Activated CD4-positive, alpha-beta T cell treated with anti-CD3 and anti-CD28 coated beads, Interleukin-2, Interleukin-4, amounts not matched to agents 100 ng/mL and 50 ng/mL, durations not matched to agents 16 hours and 8 hours (primary cell): ENCODE measurements around the gene LRRC46.

Experiments used
- DNase-seq: peaks from one replicate; pipeline ENCODE4 v3.0.0-alpha.2; 2020; ENCODE audit warnings: low spot score

LRRC46 gene

DNA sequence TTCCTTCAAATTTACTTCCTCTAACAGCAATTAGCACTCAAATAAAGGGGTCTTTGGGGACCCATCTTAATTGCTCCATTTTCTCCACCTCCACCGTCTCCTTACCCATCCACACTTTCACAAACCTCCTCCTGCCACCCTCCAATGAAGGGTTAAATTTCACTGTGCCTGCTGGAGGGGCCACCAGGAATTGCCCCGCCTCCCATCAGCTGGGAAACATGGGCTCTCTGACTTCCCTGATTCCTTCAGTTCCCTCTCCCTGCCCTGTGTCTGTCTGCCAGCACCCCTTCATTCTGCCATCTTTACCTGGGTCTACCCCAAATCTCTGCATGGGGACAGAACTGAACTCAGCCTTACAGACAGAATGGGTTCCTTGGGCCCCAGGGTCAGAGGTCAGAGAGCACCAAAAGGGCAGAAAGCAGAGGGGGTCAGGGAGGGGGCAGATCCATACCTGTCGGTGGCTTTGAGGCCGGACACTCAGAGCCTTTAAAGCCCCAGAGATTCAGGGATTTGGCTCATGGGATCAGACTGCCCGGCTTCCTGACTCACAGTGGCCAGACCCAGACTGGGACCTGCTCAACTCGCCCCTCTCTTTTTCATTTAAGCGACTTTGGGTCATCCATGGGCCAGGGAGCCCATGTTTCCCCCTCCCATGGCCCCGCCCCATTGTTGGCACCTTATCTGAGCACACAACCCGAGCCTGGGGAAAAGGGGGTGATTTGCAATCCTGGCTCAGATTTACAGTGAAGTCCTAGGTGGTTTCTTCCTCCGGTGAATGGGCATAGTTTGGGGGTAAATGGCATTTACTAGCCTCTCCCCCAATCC, 46.9 kb downstream of the LRRC46 start:
- no peak for DNase-seq

- no peak for DNase-seq
Measured at GRCh38 chr17:47879028-47879585, 47.6 kb downstream of the LRRC46 start.

DNA sequence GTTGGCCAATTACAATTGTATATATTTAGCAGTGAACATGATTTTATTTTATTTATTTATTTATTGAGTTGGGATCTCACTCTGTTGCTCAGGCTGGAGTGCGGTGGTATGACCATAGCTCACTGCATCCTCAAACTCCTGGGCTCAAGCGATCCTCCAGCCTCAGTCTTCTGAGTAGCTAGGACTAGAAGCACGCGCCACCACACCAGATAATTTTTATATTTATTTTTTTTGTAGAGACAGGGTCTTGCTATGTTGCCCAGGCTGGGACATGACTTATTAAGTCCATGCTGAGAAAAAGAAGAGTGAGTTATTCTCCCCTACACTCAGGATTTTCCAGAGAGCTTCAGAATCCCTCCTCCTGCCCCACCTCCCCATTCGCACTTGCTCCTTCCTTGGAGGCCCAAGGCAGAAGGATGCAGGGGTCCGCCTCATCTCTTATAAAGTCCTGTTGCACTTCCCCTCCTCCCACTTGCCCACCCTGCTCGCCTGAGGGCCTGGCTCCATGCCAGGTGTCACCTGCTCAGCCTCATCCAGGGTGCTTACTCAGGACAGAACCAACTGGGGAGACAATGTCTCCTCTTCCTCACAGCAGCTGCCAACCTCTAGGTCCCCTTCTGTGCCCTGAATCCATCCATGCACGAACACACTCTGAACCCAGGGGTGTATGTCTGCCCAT, 48.4 kb downstream of the LRRC46 start:
- no peak for DNase-seq

DNA sequence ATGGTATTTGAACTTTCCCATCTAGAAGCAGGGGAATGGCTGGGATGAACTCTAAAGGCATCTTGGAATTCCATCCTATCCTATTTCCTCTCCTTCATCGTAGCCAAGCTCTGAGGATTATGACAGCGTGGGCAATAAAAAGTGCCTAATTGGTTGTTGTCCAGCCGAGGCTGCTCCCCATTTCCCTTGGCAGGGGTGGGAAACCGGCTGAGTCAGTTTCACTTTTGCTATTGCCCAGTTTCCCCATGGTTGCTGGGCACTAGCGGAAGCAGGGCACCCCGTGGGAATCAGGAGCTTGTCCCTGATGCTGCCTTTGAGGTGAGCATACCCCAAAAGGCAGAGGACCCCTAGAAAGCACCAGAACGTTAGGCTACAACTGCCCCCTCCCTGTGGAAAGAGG, 50.8 kb downstream of the LRRC46 start:
- no peak for DNase-seq

DNA sequence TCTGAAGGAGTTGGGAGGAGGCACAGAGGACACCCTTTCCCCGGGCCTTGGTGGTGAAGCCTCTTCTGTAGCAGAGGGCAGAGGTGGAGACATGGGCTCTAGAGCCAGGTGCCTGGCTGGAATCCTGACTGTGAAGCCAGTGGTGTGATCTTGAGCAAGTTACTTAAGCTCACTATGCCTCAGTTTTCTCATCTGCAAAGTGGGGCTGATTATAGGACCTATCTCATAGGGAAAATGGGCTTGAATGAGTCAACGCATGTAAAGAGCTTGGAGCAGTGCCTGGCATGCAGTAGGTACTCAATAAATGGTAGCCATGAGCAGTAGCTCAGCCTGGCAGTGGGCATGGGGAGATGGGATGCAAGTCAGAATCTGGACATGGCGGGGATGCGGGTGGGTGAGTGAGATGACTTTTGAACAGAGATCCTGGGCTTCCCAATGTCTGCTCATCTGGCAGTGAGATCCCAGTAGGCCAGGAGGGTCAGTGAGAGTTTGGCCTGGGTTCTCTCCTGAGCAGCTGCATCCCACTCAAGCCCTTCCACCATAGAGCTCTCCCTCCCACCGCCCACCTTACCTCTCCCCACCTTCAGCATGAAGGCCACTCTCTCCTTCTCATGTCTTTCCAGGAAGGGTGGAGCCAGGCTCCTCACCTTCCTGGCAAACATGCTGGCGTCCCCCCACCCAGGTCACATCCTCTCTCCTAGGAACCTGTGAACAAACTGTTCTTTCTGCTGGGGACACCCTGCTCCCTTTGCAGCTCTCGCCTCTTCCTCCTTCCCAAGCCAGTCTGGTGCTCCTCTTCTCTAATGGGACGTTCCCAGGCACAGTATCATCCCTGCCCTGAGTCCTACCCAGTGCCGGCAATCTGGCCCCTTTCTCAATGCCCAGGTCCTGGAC, 51.5 kb downstream of the LRRC46 start:
- DNase-seq: no peak

GRCh38 chr17:47883589-47884426, 52.3 kb downstream of the LRRC46 start:
- DNase-seq: no peak

DNA sequence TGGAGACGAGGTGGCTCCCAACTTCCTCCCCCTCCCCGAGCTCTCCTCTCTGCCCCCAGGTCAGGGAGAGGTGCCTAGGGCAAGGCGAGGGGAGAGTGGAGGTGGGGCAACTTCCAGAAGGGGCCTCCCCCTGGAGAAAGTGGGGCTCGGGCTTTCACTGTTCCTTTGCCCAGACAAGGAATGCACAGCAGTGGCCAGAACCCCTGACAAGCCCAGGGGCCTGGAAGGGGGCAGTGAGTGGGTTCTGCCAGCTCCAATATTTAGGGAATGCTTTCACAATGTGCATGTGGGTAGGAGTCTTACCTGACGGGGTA, 52.9 kb downstream of the LRRC46 start:
- DNase-seq: no peak

- no peak for DNase-seq
Measured at GRCh38 chr17:47884905-47885730, 53.6 kb downstream of the LRRC46 start.
